Measurements from ENCODE around the gene MAPK8. TPM values are rescaled to one million over a fixed set of nuclear protein-coding genes. Genes with fewer than 3 reads are reported as not detected.

Gene MAPK8
- polyA plus RNA-seq, 1 of the 3 experiments (the other 2 are of a cell fraction) = 26.4 TPM

DNA sequence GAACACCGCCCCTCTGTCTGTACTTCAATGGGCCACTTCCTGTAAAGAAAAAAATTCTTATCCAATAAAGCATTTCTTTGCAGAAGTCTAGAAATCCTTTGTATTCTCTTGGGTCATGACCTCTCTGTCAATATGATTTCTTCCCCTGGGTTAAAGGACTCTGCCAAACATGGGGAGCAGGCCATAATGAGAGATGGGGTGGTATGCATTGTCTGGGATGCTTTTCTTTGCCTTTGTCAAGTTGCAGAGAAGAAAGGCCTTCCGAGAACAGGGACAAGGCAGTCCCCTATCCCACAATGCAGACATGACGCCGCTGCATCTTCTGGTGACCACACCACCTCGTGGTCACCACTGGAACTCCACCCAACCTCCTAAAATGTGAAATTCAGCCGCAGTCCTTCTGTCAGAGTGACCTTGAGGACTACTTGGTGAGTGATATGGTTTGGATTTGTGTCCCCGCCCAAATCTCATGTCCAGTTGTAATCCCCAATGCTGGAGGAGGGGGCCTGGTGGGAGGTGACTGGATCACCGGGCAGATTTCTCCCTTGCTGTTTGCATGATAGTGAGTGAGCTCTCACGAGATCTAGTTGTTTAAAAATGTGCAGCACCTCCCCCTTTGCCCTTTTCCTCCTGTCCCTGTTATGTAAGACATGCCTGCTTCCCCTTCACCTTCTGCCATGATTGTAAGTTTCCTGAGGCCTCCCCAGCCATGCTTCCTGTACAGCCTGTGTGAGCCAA, 16.8 kb upstream of the MAPK8 start:
- CTCF ChIA-PET = interaction anchor here (0.6 to 1.7 kb wide), 21 partner anchors 9 to 256 kb away, joined by 3 to 7 read pairs (median 3); partner anchors contain the start of gene FRMPD2
- Histone ChIP-seq H2AFZ (ENCODE audit: low read depth) (peak overlapping the region; percentile 83), H3K36me3 (replicated peaks in 1 of 2; ENCODE audit: control insufficient read depth in 1 of 2, insufficient read depth in 2 of 2, low read length in 1 of 2) (no peaks in the 10 kb centered on the region), H4K20me1 (ENCODE audit: insufficient read depth) (no peaks in the 10 kb centered on the region), H3K9me3 (no peaks in the 10 kb centered on the region), H3K9me2 (no peaks in the 10 kb centered on the region), H3K79me2 (ENCODE audit: insufficient read depth) (no peaks in the 10 kb centered on the region), H3K9ac (no peak overlapping the region), H3K4me2 (no peak overlapping the region), H3K27ac (ENCODE audit: low read depth in 2 of 2, low read length in 1 of 2) (no peak overlapping the region), H3K27me3 (ENCODE audit: insufficient read depth) (no peaks in the 10 kb centered on the region; the same call in 1 of the 2 replicates), H3K4me3 (ENCODE audit: low read depth in 2 of 2, low read length in 1 of 2) (peak overlapping the region in 1 of 2 experiments; percentile 48; a peak in 1 of 4 replicates), H3K4me1 (ENCODE audit: control insufficient read depth in 1 of 2, insufficient read depth in 2 of 2, low read depth in 1 of 2, low read length in 1 of 2) (peaks cover 0 to 20% of the 10 kb centered on the region in 2 experiments; a peak in 1 of 4 replicates), H3F3A (replicated peaks; ENCODE audit: insufficient read depth) (no peaks in the 10 kb centered on the region)
- peak; percentile 73 for DNase-seq
- 36% methylated on average over 6 of the region's 9 CpGs for WGBS (ENCODE audit: low lambda C conversion rate)
- TF ChIP-seq SMC3 (IDR thresholded peaks at IDR 0.05; ENCODE audit: low read depth, low read length) (peak; percentile 84), FOXM1 (IDR thresholded peaks at IDR 0.05; ENCODE audit: low read depth) (no peak), RAD21 (IDR thresholded peaks at IDR 0.05; ENCODE audit: low read length) (peak; percentile 75)
- TF ChIP-seq, protein P1, sequence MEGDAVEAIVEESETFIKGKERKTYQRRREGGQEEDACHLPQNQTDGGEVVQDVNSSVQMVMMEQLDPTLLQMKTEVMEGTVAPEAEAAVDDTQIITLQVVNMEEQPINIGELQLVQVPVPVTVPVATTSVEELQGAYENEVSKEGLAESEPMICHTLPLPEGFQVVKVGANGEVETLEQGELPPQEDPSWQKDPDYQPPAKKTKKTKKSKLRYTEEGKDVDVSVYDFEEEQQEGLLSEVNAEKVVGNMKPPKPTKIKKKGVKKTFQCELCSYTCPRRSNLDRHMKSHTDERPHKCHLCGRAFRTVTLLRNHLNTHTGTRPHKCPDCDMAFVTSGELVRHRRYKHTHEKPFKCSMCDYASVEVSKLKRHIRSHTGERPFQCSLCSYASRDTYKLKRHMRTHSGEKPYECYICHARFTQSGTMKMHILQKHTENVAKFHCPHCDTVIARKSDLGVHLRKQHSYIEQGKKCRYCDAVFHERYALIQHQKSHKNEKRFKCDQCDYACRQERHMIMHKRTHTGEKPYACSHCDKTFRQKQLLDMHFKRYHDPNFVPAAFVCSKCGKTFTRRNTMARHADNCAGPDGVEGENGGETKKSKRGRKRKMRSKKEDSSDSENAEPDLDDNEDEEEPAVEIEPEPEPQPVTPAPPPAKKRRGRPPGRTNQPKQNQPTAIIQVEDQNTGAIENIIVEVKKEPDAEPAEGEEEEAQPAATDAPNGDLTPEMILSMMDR (IDR thresholded peaks at IDR 0.05) = peak; percentile 80
- POLR2A ChIA-PET = no interaction called here

DNA sequence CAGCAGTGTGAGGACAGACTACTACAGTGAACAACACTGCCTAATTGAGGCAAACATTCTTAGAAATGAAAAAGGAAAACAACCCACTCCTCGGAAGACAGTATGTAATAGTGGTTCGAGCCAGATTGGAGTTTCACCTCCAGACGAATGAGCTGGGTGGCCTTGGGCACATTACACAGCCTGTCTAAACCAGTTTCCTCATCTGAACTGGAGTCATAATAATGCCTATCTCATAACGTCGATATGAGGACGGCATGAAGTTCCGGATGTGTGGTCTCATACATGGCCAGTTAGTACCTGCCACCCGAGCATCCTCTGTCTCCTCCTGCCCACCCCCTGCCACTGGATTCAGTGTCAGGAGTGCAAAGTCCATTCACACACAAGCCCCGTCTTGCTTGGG, 16.2 kb upstream of the MAPK8 start:
- no peaks in the 10 kb centered on the region for H3F3A ChIP-seq (replicated peaks; ENCODE audit: insufficient read depth)
- 71% methylated on average over 9 of the region's 9 CpGs for WGBS (ENCODE audit: low lambda C conversion rate)
- no peaks in the 10 kb centered on the region for H3K36me3 ChIP-seq (replicated peaks in 1 of 2; ENCODE audit: control insufficient read depth in 1 of 2, insufficient read depth in 2 of 2, low read length in 1 of 2)
- TF ChIP-seq EZH2phosphoT487 (IDR thresholded peaks at IDR 0.05; ENCODE audit: borderline replicate concordance, low read depth) (no peak), MAX (IDR thresholded peaks at IDR 0.05; ENCODE audit: low read depth) (no peak), GABPA (IDR thresholded peaks at IDR 0.05; ENCODE audit: low read depth) (no peak), EP300 (IDR thresholded peaks at IDR 0.05; ENCODE audit: borderline replicate concordance in 1 of 2, low read depth in 1 of 2, low read length in 1 of 2) (no peak), ELF1 (IDR thresholded peaks at IDR 0.05) (no peak), FOXM1 (IDR thresholded peaks at IDR 0.05; ENCODE audit: low read depth) (no peak), RCOR1 (IDR thresholded peaks at IDR 0.05; ENCODE audit: low read length) (no peak), NFIC (IDR thresholded peaks at IDR 0.05; ENCODE audit: borderline replicate concordance) (no peak), JUND (IDR thresholded peaks at IDR 0.05) (no peak), TAF1 (IDR thresholded peaks at IDR 0.05; ENCODE audit: borderline replicate concordance, low read depth, low read length) (no peak), POLR2AphosphoS5 (IDR thresholded peaks at IDR 0.05; ENCODE audit: low read depth, low read length) (no peak), TCF12 (IDR thresholded peaks at IDR 0.05) (no peak), MXI1 (IDR thresholded peaks at IDR 0.05; ENCODE audit: low read depth, low read length) (no peak), GATA2 (CRISPR knock-in tag; IDR thresholded peaks at IDR 0.05) (no peak)
- TF ChIP-seq, protein P1 (IDR thresholded peaks at IDR 0.05) = no peak
- TF ChIP-seq, protein P2, sequence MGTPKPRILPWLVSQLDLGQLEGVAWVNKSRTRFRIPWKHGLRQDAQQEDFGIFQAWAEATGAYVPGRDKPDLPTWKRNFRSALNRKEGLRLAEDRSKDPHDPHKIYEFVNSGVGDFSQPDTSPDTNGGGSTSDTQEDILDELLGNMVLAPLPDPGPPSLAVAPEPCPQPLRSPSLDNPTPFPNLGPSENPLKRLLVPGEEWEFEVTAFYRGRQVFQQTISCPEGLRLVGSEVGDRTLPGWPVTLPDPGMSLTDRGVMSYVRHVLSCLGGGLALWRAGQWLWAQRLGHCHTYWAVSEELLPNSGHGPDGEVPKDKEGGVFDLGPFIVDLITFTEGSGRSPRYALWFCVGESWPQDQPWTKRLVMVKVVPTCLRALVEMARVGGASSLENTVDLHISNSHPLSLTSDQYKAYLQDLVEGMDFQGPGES (IDR thresholded peaks at IDR 0.05; ENCODE audit: low read depth, low read length) = no peak
- H3K79me2 ChIP-seq (ENCODE audit: insufficient read depth) = no peaks in the 10 kb centered on the region
- POLR2A ChIA-PET = no interaction called here
- no peak overlapping the region for H3K27ac ChIP-seq (ENCODE audit: low read depth in 2 of 2, low read length in 1 of 2)
- no peaks in the 10 kb centered on the region for H3K9me3 ChIP-seq
- no peak overlapping the region for H3K4me3 ChIP-seq (ENCODE audit: low read depth in 2 of 2, low read length in 1 of 2)
- H3K9ac ChIP-seq = no peak overlapping the region
- peaks cover 0 to 20% of the 10 kb centered on the region in 2 experiments; a peak in 1 of 4 replicates for H3K4me1 ChIP-seq (ENCODE audit: control insufficient read depth in 1 of 2, insufficient read depth in 2 of 2, low read depth in 1 of 2, low read length in 1 of 2)
- no peaks in the 10 kb centered on the region; the same call in 1 of the 2 replicates for H3K27me3 ChIP-seq (ENCODE audit: insufficient read depth)
- no peak for DNase-seq
- no peak overlapping the region for H3K4me2 ChIP-seq
- no peaks in the 10 kb centered on the region for H3K9me2 ChIP-seq
- CTCF ChIA-PET = interaction anchor here (0.6 to 1.6 kb wide), 18 partner anchors 9 to 256 kb away, joined by 3 to 6 read pairs (median 3); partner anchors contain the start of gene FRMPD2
- no peaks in the 10 kb centered on the region for H4K20me1 ChIP-seq (ENCODE audit: insufficient read depth)
- H2AFZ ChIP-seq (ENCODE audit: low read depth) = no peak overlapping the region
